H1 (cell line): ENCODE measurements around the gene PPP1R3F. TPM values are rescaled to one million over a fixed set of nuclear protein-coding genes. Genes with fewer than 3 reads are reported as not detected.

ENCODE experiments used
- EP300 ChIP-seq, 2 experiments: IDR thresholded peaks; 1 replicate in 1 of 2; 2 replicates in 1 of 2; pipeline ENCODE4 v1.6.1; 2011 to 2012; ENCODE audit warnings: low read depth in 2 of 2, low read length in 2 of 2, mild to moderate bottlenecking in 2 of 2, borderline replicate concordance in 1 of 2, inconsistent platforms in 1 of 2, moderate library complexity in 1 of 2
- JUN ChIP-seq: IDR thresholded peaks from 2 replicates; pipeline ENCODE4 v1.6.1; 2011; ENCODE audit warnings: low read depth, mild to moderate bottlenecking, improper control_type of control experiment, low read length
- JUND ChIP-seq: IDR thresholded peaks from 2 replicates; pipeline ENCODE4 v1.6.1; 2011; ENCODE audit warnings: mild to moderate bottlenecking, improper control_type of control experiment, low read length
- RXRA ChIP-seq: IDR thresholded peaks from 2 replicates; pipeline ENCODE4 v1.6.1; 2011; ENCODE audit warnings: low read depth, mild to moderate bottlenecking, low read length, moderate library complexity; ENCODE audit not compliant: insufficient read depth
- YY1 ChIP-seq: IDR thresholded peaks from 2 replicates; pipeline ENCODE4 v1.6.1; 2011; ENCODE audit warnings: low read depth, mild to moderate bottlenecking, low read length
- polyA plus RNA-seq, 7 experiments: library from polyadenylated mRNA; depleted of rRNA in 3 of 7; stranded (reverse) in 5 of 7; unstranded in 2 of 7; fragments of >200 nt in 5 of 7; fragments of 200-250 nt in 2 of 7; gene quantifications; 1 replicate in 5 of 7; 2 replicates in 1 of 7; 4 replicates in 1 of 7; pipeline versions ENCODE4 v1.2.1 to v1.2.3, GENCODE V29; 2011 to 2013; ENCODE audit warnings: missing spikeins in 2 of 7, mixed read lengths in 2 of 7
- total RNA-seq: library from RNA; stranded (reverse); fragmentation: NEBNext Ultra II Directional; extraction: Animal tissue kit (Norgen Biotek cat#: 25700); gene quantifications from 2 replicates; pipeline ENCODE4 v1.2.1, GENCODE V29; 2021
- TF ChIP-seq, protein P1 (sequence below): IDR thresholded peaks from 2 replicates; pipeline ENCODE4 v1.6.1; 2011; ENCODE audit warnings: low read depth, mild to moderate bottlenecking, low read length; ENCODE audit not compliant: insufficient read depth

The PPP1R3F gene
- total and polyA plus RNA-seq, 2 of the 8 experiments (the other 6 are each of a cell fraction or from before 2014, with no cell fraction given), result 5.1 to 6.8 TPM

DNA sequence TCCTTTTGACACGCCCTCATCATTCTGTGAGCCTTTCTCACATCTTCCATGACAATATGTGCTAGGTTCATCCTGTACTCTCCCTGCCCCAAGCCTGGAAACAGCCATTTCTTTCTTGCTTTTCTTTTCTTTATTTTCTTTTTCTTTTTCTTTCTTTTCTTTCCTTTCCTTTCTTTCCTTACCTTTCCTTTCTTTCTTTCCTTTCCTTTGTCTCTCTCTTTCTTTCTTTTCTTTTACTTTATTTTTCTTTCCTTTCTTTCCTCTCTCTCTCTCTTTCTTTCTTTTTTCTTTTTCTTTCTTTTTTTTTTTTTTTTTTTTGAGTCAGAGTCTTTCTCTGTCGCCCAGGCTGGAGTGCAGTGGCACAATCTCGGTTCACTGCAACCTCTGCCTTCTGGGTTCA, 14.6 kb downstream of the PPP1R3F start (continued):
- TF ChIP-seq JUND (no peak), EP300 (IDR thresholded peaks at IDR 0.05; ENCODE audit: borderline replicate concordance in 1 of 2, low read depth in 2 of 2, low read length in 2 of 2) (no peak), RXRA (no peak), YY1 (no peak), JUN (no peak)
- TF ChIP-seq, protein P1, sequence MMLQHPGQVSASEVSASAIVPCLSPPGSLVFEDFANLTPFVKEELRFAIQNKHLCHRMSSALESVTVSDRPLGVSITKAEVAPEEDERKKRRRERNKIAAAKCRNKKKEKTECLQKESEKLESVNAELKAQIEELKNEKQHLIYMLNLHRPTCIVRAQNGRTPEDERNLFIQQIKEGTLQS, result no peak
- TF ChIP-seq, all 59 proteins: peak for 0
